Measurements from ENCODE around the gene FLCN. TPM values are rescaled to one million over a fixed set of nuclear protein-coding genes. Genes with fewer than 3 reads are reported as not detected.

Gene FLCN
- total RNA-seq, 4 donors from 2014 or later = 40.8 to 75.7 (median 56.0) TPM

DNA sequence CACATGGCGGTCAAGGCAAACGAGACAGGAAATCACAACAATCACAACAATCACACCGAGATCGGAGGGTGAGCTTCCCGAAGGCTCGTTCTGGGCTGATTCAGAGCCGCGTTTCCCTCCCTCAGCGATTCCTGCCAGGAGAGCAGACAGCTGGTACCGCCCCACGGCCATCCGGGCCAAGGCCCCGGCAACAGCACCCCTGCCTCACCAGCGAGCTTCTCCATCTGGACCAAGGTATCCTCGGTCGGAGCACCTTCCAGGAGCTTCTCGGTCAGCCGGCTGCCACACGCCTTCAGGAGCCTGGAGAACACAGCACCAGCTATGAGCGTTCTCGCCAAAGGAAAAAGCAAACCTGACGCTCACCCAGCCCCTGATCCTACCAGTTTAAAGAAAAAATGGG lies 15.6 kb downstream of the FLCN start:
- TF ChIP-seq, protein P1, sequence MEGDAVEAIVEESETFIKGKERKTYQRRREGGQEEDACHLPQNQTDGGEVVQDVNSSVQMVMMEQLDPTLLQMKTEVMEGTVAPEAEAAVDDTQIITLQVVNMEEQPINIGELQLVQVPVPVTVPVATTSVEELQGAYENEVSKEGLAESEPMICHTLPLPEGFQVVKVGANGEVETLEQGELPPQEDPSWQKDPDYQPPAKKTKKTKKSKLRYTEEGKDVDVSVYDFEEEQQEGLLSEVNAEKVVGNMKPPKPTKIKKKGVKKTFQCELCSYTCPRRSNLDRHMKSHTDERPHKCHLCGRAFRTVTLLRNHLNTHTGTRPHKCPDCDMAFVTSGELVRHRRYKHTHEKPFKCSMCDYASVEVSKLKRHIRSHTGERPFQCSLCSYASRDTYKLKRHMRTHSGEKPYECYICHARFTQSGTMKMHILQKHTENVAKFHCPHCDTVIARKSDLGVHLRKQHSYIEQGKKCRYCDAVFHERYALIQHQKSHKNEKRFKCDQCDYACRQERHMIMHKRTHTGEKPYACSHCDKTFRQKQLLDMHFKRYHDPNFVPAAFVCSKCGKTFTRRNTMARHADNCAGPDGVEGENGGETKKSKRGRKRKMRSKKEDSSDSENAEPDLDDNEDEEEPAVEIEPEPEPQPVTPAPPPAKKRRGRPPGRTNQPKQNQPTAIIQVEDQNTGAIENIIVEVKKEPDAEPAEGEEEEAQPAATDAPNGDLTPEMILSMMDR (IDR thresholded peaks at IDR 0.05) = no peak
- ATAC-seq (ENCODE audit: low FRiP score) (no peak), DNase-seq (ENCODE audit: low spot score) (no peak)

DNA sequence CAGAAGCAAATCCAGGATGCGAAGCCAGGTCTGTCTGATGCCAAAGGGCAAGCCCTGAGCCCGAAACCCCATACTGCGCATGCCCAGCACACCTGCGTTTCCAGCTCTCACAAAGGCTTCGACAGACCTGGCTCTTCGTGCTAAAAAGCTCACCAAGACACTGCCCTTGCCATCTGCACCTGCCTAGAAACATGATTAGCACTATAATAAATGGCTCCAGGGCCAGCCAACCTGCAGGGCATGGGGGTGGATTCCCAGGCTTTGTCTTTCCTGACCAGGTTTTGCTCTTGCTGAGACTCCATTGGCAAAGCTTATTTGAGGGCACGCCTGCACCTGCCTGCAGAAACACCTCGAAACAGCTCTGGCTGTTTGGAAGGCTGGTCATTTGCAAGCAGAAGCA lies 16.4 kb downstream of the FLCN start:
- no peak for ATAC-seq (ENCODE audit: low FRiP score)
- no peak for DNase-seq (ENCODE audit: low spot score)
- TF ChIP-seq, protein P1 (IDR thresholded peaks at IDR 0.05) = no peak

DNA sequence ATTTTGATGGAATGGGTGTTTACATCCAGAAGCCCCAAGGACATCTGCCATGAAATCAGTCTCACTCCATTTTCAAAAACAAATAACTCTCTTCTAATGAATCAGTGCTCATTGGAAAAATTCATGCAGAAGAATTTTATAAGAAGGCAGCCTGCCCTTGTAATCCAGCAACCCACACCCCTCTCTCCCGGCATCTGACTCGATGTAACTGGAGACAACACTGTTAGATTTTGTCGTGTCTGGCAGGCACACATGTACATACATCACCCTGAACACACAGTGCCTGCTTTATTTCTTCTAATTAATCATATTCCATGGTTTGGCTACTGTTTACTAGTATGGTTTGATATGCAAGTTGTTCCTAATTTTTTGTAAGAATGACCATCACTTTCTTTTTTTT lies 19.0 kb downstream of the FLCN start:
- DNase-seq (ENCODE audit: low spot score) (no peak), ATAC-seq (ENCODE audit: low FRiP score) (no peak)
- TF ChIP-seq, protein P1 (IDR thresholded peaks at IDR 0.05) = no peak

DNA sequence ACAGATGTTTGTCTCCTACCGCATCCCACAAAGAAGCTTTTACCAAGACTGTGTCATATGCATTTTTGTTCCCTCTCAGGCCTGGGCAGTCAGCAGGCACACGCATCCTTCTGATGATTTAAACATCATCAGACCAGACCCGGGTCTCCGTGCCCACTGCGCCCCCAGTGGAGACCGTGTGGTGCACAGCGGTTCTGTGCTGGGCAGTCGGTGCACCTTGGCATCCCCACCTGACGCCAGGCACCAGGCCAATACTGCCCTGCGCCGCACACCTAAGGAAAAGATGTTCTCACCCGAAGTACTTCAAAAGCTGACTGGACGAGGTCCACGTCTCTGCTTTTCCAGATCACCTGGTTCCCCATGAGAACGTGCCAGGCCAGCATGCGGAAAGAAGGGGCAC lies 20.2 kb downstream of the FLCN start:
- ATAC-seq (ENCODE audit: low FRiP score) (no peak), DNase-seq (ENCODE audit: low spot score) (no peak)
- TF ChIP-seq, protein P1 (IDR thresholded peaks at IDR 0.05) = no peak

DNA sequence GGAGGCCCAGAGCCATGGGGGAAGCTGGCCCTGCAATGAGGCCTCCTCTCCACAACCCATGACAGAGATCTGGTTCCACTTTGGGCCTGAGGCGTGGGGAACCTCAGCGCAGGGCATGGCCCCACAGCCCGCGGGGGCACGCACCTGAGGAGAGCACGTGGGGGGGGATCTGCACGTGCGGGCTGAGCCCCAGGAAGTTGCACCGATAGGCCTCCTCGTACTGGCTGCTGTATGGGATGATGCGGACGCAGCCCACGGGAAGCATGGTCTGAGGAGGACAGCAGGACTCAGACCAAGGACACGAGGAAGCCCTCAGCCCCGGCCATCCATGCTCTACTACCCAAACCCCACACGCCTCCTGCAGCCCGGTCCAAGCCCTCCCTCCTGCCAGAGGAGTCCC lies 20.7 kb downstream of the FLCN start:
- no peak for DNase-seq (ENCODE audit: low spot score)
- ATAC-seq (ENCODE audit: low FRiP score) = no peak
- TF ChIP-seq, protein P1 (IDR thresholded peaks at IDR 0.05) = no peak

DNA sequence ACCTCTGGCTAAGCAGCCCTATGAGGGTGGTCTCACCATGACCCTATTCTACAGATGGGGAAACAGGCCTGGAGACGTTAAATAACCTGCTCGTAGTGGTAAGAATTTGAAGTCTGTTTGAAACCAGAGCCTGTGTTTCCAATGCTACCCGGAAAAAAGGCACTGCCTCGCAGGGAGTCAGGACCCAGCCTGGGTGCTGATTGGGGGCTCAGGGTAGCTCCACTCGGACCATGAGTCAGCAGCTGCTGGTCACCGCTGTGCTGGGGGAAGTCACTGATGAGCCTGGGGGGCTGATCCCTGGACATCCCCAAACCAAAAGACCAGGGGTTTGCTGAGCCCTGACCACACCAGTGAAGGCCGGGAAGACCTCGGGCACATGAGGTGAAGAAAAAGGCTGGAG lies 21.4 kb downstream of the FLCN start:
- ATAC-seq (ENCODE audit: low FRiP score) (no peak), DNase-seq (ENCODE audit: low spot score) (no peak)
- TF ChIP-seq, protein P1 (IDR thresholded peaks at IDR 0.05) = no peak

DNA sequence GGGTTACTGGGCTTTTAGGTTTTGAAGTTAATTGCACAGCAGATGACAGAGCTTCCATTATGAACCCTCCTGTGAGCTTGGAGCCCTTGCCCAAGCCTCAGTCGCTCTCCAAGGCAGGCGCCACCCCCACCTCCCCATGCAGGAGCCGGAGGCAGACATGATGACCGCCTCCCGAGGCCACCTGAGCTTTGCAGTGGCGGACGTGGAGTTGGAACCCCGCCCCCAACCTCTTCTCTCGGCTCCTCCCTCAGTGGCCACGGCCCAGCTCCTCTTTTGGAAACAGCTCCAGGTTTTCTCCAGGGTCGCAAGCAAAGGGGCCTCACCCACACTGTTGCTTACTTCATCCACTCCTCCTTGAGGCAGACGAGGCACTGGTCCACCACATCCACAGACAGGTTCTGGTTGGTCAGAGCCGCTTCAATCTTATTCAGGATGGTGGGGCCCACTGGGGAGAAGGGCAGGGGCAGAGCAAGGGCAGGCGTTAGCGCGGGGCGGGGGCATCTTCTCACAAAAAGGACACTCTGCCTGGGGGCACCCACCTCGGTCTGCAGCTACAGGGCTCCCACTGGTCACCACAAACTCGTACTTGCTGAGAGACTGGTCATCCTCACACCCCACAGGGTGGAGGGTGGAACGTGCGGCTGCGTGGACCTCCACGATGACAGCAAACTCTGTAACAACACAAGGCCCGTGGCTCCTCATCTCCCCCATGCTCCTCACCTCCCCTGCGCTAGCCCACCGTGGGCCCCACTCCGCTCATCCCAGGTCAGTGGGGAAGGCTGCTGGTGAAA lies 22.1 kb downstream of the FLCN start:
- no peak for ATAC-seq (ENCODE audit: low FRiP score)
- no peak for DNase-seq (ENCODE audit: low spot score)
- TF ChIP-seq, protein P1 (IDR thresholded peaks at IDR 0.05) = no peak
